ENCODE data around the gene ARMCX5. TPM values are rescaled to one million over a fixed set of nuclear protein-coding genes. Genes with fewer than 3 reads are reported as not detected.

The ARMCX5 gene
- 5.9 and 10.8 TPM in 2 replicates for total RNA-seq (2014; rRNA removed; shearing (Covaris generic))

DNA sequence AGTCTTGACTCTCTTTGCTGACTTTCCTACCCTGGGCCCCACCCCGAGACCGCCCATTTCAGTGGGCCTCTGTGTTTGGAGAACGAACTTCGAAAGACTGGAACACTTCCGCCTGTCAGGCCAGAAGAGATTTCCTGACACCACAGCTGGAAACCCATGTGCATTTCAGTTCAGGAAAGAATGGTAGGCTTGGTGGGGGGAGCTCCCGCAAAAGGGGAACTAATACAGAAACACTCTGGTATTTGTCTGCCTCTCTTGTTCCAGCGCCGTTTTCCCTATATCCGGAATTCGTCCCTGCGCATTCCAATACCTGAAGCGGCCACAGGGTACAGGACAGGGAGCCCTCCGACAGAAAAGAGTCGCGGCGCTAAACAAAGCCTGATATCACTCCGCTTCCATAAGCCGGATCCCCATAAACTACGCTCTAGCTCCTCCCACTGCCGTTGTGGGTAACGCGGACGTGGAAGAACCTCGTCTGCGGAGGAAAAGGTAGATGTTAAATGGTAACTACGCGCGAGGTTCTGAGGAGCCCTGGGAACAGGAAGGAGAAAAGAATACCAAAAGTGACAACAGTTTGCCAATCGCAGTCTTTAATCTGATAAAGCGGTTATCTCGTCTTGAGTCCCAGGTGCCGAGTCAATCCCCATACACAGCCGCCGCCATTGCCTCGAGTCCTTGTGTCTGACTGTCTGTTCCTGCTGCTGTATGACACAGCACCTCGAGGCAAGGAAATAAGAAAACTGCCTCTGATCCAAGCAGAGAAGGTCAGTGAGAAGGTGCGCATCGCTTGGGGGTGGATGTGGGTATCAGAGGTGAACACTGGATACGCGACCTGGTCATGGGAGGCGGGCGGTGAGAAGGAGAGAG, at the start of gene ARMCX5:
TSS of gene ARMCX5 (plus strand) at position 432 of the 867 bp plus-strand sequence. CDS start 2,627 bp downstream, outside the sequence.
- DNase-seq (ENCODE audit: low spot score) = peak; percentile 65

DNA sequence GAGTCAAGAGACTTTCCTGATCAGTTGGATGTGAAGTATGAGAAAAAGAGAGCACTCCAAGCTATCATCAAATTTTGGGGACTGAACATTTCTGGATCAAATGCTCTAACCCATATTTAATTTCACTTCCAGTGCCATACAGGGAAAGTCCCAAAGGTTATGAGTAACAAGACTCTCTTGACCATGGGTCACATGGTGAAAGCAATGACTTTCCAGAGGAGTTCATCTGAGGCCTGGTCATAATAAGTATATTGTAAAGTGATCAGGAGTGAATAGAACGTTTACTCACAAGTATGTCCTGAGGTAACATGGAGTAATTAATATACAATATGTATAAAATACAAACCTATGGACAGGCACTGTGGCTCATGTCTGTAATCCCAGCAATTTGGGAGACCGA, 40.7 kb upstream of the ARMCX5 start:
- DNase-seq (ENCODE audit: low spot score) = no peak

DNA sequence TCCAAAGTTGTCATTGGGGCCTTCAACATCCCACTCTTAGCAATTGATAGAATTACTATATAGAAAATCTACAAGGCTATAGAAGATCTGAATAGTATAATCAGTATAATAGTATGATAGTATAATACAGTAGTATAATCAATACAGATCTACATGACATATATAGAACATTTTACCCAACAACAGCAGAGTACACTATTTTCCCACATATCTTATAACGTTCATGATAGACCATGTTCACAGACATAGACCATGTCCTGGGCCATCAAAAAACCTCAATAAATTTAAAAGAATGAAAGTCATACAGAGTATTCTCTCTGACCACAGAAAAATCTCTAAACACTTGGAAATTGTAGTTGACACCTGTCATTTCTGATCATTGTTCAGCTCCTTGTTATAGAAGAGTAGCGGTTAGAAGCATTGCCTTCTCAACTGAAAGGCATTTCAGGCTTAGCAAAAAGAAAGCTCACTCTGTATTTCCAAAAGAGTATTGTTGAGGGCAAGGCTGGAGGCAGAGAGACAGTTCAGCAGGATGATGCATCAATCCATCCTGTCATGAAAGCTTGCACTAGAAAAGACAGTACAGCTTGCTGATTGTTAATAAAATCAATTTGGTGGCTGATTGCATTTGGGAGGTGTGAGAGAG, 38.8 kb upstream of the ARMCX5 start:
- no peak for DNase-seq (ENCODE audit: low spot score)

DNA sequence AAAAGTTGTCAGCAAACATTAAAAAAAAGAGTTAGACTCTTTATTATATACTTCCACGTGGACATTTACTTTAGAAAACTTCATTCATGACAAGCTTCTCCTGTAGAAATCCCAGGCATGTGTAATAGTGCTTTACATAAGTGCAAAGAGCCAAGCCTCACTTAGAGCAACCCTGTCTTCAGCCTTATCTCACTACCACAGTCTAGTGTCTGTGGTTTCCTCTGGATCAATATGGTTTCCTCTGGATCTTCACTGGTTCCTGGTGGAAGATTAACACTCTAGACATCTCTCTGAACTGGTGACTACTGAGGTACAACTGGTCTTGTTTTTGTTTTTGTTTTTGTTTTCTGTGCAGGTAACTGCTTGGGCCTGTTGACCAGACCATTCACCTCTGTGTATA, 18.4 kb upstream of the ARMCX5 start:
- DNase-seq (ENCODE audit: low spot score) = no peak

DNA sequence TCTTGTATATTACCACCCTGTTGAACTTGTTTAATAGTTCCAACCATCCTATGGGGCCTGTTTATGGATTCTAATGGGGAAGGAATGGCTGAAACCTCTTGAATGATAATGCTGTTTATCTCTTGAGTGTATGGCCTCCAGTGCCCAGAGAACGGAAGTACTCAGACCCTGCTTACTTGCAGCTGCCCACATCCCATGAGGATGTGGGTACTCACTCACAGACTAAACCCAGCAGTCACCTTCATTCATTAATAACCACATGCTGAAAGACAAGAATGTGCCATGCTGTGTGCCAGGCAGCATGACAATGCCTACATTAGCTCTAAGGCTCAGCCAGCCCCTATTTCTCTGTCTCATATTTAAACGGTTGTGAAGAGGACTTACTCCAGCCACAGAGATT, 5.9 kb upstream of the ARMCX5 start:
- DNase-seq (ENCODE audit: low spot score) = no peak

DNA sequence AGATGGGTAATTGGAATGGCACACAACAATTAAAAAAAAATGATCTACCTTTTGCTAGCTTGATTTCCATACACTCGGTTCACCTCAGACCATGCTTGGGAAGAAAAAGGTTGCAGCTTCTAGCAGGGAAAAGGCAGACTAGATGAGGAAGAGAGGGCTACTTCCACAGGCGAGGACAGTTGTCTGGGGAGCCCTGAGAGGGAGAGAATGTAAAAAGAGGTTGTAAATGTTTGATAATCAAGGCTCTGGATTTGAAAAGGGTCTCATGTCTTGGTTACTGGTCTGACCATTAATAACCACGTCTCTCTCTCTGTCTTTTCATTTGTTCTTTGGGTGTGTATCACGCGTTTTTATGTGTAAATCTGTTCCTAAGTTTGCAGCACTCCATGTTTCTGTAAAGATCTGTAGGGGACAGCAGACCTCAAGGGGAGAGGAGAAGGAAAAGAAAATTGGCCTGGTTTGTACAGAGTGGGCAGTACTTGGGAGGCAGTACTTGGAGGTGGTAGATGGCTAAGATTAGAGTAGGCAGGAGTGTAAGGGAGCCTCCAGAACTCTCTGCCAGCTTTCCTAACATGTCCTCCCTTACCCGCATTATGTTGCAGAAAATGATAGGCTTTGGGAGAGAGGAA, 750 bp downstream of the ARMCX5 start:
- peak; percentile 1 for DNase-seq (ENCODE audit: low spot score)

DNA sequence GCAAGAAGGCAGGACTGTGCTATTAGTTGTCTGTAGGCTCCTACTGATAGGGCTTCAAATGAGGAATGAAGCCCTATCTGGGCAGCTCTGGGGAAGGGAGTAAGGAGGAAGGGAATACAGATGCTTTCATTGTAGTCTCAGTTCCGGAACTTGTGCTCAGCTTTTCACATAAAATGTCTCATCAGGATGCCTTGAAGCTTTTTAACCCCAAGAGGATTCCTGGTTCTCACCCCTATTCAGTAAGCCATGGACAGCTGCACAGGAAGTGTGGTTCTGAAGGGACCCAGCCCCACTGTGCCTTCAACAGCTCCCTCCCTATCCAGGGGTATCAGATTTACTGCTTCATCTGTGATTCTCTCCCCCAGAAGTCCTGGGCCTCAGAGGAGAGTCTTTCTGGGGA, 5.0 kb downstream of the ARMCX5 start:
- no peak for DNase-seq (ENCODE audit: low spot score)

DNA sequence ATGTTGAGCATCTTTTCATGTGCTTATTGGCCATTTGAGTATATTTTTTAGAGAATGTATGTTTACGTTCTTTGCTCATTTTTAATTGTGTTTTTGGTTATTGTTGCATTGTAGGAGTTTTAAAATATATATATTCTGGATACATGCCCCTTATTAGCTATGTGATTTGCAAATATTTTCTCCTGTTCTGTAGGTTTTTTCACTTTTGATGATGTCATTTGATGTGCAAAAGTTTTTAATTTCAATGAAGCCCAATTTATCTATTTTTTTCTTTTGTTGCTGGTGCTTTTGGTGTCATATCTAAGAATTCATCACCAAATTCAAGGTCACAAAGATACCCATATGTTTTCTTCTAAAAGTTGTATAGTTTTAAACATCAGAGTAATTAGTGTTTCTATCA, 6.8 kb downstream of the ARMCX5 start:
- DNase-seq (ENCODE audit: low spot score) = no peak

DNA sequence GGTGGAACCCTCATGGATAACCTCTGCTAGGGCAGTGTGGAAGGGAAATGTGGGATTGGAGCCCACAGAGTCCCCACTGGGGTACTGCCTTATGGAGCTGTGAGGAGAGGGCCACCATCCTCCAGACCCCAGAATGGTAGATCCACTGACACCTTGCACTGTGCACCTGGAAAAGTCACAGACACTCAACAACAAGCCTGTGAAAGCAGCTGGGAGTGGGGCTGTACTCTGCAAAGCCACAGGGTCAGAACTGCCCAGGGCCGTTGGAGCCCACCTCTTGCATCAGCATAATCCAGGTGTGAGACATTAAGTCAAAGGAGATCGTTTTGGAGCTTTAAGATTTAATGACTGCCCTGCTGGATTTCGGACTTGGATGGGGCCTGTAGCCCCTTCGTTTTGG, 11.6 kb downstream of the ARMCX5 start:
- no peak for DNase-seq (ENCODE audit: low spot score)

DNA sequence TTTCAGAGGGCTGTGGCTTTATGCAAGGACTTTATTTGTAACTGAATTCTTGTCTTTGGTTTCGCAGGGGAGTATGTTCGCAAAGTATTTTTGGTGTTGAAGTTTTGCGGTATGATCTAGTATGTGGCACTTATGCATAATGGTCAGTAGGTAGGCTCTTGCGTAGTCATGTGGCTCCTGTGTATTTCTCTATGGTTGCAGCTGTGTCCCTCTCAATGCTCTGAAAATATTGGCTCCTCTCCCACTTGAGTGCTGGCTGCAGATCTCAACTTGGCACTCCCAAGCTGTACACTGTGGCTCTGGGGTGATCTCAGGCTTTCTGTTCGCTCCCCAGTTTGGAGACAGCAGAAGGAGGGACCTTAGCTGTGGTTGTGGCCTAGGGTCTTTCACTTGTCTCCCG, 24.8 kb downstream of the ARMCX5 start:
- no peak for DNase-seq (ENCODE audit: low spot score)

DNA sequence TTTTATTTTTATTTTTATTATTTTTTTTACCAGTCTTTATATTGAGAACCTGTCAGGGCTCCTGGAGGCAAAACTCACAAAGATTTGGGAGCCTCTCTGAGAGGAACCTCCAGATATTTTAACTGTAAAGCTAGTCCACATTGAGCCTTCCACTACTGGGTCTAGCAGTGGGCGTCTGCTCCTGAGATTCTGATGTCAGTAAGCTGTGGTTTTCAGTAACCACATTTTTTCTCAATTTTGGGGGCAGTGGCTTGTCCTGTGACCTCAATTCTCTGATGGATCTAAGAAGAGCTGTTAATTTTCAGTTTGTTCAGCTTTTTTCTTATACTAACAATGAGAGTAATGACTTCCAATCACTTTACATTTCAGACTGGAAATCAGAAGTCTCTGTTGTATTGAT, 28.3 kb downstream of the ARMCX5 start:
- DNase-seq (ENCODE audit: low spot score) = no peak

DNA sequence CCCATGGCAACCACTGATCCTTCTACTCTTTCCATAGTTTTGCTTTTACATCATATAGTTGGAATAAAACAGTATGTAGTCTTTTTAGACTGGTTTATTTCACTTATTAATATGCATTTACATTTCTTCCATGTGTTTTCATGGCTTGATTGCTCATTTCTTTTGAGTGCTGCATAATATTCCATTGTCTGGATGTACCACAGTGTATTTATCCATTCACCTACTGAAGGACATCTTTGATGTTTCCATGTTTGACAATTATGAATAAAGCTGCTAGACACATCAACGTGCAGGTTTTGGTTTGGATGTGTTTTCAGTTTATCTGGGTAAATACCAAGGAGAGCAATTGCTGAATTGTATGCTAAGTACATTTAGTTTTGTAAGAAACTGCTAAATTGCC, 38.2 kb downstream of the ARMCX5 start:
- no peak for DNase-seq (ENCODE audit: low spot score)

DNA sequence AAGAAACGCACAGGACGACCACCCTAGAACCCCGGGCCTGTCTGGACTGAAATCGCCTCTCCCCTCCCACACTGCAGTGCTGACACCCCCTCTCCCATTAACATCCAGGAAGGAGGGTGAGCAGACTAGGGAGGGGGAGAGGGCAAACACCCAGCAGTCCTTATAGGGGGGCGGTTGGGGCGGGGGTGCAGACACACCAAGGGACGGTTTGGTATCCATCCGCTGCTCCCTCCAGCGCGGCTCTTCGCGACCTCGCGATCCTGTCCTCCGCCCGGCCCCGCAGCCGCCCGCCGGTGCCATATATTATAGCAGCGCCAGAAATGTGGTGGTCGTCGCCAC, 51.6 kb downstream of the ARMCX5 start:
- no peak for DNase-seq (ENCODE audit: low spot score)

DNA sequence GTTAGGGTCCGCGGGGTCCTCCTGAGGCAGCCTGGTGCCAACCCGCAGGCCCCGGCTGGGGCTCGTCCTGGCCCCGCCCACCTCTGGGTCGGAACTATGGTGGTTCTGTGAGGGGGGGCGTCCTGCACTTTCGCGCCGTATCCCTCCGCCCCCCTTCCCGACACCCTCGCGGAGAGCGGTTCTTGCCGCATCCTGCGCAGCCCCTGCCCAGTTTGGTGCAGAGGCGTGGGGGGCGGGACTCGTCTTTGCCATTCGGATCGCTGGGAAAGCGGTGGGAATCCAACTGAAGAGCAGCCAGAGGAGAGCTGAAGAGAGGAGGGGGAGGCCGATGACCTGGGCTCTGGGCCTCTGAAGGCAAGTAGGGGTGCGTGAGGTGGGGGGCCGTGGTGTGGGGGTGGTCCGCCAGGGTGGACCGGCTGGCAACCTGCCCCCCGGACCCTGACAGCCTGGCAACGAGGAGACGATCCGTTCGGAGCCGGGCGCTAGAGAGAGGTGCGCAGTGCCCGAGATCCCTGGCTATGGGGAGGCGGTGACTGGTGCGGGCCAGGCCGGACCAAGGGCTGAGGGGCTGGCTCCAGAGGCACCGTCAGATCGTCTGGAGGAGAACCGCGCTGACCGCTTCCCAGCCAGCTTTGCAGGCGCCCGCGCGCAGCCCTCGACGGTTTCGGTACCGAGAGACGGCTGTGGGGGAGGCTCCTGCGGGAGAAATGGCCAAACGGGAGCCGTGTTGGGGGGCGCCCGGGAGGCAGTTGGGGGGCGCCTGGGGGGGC, 52.1 kb downstream of the ARMCX5 start, which contains the start of gene GPRASP1:
TSS of gene GPRASP1 (plus strand) at position 242 of the 770 bp plus-strand sequence. CDS start 2,431 bp downstream, outside the sequence.
- no peak for DNase-seq (ENCODE audit: low spot score)

DNA sequence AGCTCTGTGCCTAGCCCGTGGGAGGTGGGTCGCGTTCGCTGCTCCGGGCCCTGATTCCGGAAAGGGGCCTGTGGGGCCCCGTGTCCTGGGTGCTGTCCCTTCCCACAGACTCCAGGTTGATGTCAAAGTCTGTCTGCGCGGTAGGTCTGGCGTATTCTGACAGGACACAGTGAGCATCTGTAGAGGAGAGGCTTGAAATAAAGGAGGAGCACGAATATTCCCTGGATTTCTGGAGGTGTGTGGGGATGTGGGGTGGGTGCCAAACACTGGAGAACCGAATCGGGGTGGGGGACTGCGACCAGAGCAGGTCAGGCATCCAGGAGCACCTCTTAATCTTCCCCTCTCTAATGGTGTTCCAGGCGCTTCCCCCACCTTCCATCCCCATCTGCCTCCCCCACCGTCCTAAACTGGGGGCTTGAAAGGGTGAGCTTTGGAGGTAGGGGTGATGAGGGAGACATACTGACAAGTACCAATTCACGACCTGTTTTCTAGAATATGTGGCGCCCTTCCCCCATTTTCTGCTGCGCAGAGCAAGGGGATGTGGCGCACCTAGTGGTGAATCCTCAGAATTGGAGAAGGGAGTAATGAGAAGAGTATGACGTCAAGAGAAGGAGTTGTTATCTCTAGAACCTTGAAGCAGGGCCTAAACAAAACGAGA, 52.8 kb downstream of the ARMCX5 start:
- no peak for DNase-seq (ENCODE audit: low spot score)

Other genes starting within 250 kb of the ARMCX5 start
- 0.29 and 1.2 TPM in 2 replicates for gene NXF2B, start 159.5 kb upstream of the ARMCX5 start, total RNA-seq (2014; rRNA removed; shearing (Covaris generic))
- not detected in 2 replicates for gene TCP11X2, start 127.7 kb upstream of the ARMCX5 start, total RNA-seq (2014; rRNA removed; shearing (Covaris generic))
- gene TMSB15A, start 82.8 kb upstream of the ARMCX5 start, total RNA-seq (2014; rRNA removed; shearing (Covaris generic)) = 9.3 and 13.7 TPM in 2 replicates
- 0.26 and 0.29 TPM in 2 replicates for gene GPRASP1, start 52.0 kb downstream of the ARMCX5 start, total RNA-seq (2014; rRNA removed; shearing (Covaris generic))
- 10.2 and 12.2 TPM in 2 replicates for gene GPRASP2, start 112.9 kb downstream of the ARMCX5 start, total RNA-seq (2014; rRNA removed; shearing (Covaris generic))
- gene GPRASP3, start 121.2 kb downstream of the ARMCX5 start, total RNA-seq (2014; rRNA removed; shearing (Covaris generic)) = 0.71 and 0.86 TPM in 2 replicates

Data from A172 (cell line).